Mammary epithelial cell (primary cell): Measurements from ENCODE around the gene ZDHHC9.

ENCODE experiments used
- EZH2 ChIP-seq: IDR thresholded peaks from 2 replicates; pipeline ENCODE4 v1.6.1; 2012; ENCODE audit warnings: low read length, inconsistent platforms, borderline replicate concordance
- TF ChIP-seq, protein P1 (sequence below), 2 donors: IDR thresholded peaks in 1 of 2; conservative IDR thresholded peaks in 1 of 2; 2 replicates each; pipeline ENCODE4 v1.5.1; 2011 to 2012; ENCODE audit warnings: inconsistent platforms in 2 of 2, low read length in 2 of 2, mild to moderate bottlenecking in 2 of 2, control low read depth in 1 of 2, low read depth in 1 of 2; ENCODE audit not compliant: insufficient read depth in 1 of 2; ENCODE audit errors: extremely low read depth in 1 of 2

DNA sequence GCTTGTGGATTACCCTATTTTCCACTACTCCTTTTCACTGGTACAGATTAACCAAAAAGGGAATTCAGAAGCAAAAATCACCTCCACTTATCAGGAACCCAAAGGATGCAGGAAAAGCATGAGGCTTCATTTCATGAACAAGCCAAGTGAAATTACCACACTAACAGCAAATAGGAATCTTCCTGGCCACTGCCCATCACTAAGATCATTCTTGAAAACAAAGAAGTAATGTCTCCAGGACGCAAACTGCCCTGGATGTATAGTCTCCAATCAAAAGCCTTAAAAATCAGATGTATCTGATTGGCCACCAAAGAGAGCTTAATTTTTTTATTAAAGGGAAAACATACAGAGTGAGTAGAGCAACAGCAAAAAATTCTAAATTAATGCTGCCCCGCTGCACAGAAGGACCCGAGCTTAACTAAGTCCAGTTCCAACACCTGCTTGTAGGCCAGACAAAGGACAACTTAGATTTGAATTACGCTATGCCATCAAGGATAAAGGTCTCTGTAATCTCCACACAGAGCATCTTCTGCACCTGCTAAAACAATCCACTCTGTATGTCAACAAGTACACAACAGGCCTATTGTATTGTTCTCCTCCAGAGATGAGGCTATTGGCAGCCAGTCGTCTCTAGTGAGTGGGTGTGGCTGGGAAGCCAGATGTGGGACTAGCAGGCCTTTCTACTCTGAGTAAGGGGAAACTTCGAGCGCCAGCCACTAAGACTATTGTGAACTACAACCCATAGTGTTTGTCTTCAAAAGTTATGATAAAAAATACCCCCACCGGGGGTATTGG, 12.4 kb downstream of the ZDHHC9 start:
- TF ChIP-seq, protein P1, sequence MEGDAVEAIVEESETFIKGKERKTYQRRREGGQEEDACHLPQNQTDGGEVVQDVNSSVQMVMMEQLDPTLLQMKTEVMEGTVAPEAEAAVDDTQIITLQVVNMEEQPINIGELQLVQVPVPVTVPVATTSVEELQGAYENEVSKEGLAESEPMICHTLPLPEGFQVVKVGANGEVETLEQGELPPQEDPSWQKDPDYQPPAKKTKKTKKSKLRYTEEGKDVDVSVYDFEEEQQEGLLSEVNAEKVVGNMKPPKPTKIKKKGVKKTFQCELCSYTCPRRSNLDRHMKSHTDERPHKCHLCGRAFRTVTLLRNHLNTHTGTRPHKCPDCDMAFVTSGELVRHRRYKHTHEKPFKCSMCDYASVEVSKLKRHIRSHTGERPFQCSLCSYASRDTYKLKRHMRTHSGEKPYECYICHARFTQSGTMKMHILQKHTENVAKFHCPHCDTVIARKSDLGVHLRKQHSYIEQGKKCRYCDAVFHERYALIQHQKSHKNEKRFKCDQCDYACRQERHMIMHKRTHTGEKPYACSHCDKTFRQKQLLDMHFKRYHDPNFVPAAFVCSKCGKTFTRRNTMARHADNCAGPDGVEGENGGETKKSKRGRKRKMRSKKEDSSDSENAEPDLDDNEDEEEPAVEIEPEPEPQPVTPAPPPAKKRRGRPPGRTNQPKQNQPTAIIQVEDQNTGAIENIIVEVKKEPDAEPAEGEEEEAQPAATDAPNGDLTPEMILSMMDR (conservative IDR thresholded peaks at IDR 0.05 in 1 of 2, IDR thresholded peaks at IDR 0.05 in 1 of 2; ENCODE audit: extremely low read depth in 1 of 2, insufficient read depth in 1 of 2, low read depth in 1 of 2, low read length in 2 of 2), result no peak
- TF ChIP-seq EZH2, result no peak
